Glomerular visceral epithelial cell (primary cell): ENCODE measurements around the gene CLCN7.
"Not testable (repeated sequence)": the region's sequence is repeated elsewhere in the genome, so short reads cannot be mapped to it uniquely, and the experiment has no call there.

Experiments
- DNase-seq: peaks from one replicate; pipeline ENCODE4 v3.0.0-alpha.2; 2016; ENCODE audit errors: extremely low spot score

Gene CLCN7

GRCh38 chr16:1445518-1446203 is 29.2 kb downstream of the CLCN7 start:
- no peak for DNase-seq

- DNase-seq: no peak
Observed at GRCh38 chr16:1444730-1445517, 29.9 kb downstream of the CLCN7 start.

GRCh38 chr16:1443980-1444729 is 30.7 kb downstream of the CLCN7 start, which contains the start of gene CCDC154:
Gene CCDC154 (minus strand): TSS chr16:1444556. CDS start chr16:1444322, 234 bp downstream.
- DNase-seq: no peak

- DNase-seq: no peak
Observed at GRCh38 chr16:1443403-1443973, 31.3 kb downstream of the CLCN7 start.

- DNase-seq: no peak
Observed at GRCh38 chr16:1442697-1443096, 32.1 kb downstream of the CLCN7 start.

GRCh38 chr16:1441391-1441829 is 33.4 kb downstream of the CLCN7 start:
- no peak for DNase-seq

GRCh38 chr16:1439699-1440074 is 35.1 kb downstream of the CLCN7 start:
- not testable (repeated sequence) for DNase-seq

- DNase-seq: no peak
Observed at GRCh38 chr16:1439058-1439698, 35.6 kb downstream of the CLCN7 start.

GRCh38 chr16:1438229-1439057 is 36.4 kb downstream of the CLCN7 start:
- no peak for DNase-seq

GRCh38 chr16:1437606-1438005 is 37.2 kb downstream of the CLCN7 start:
- no peak for DNase-seq

- DNase-seq: no peak
Observed at GRCh38 chr16:1436731-1437355, 38.0 kb downstream of the CLCN7 start.

- DNase-seq: no peak
Observed at GRCh38 chr16:1435921-1436697, 38.7 kb downstream of the CLCN7 start.

- DNase-seq: no peak
Observed at GRCh38 chr16:1434644-1435592, 39.9 kb downstream of the CLCN7 start.

GRCh38 chr16:1433756-1434155 is 41.1 kb downstream of the CLCN7 start:
- DNase-seq: no peak

- no peak for DNase-seq
Observed at GRCh38 chr16:1433263-1433560, 41.6 kb downstream of the CLCN7 start.

- no peak for DNase-seq
Observed at GRCh38 chr16:1432388-1433262, 42.2 kb downstream of the CLCN7 start.

- DNase-seq: no peak
Observed at GRCh38 chr16:1431497-1432270, 43.1 kb downstream of the CLCN7 start.
